K562 (cell line): Measurements from ENCODE around the gene SERPINH1. TPM values are rescaled to one million over a fixed set of nuclear protein-coding genes. Genes with fewer than 3 reads are reported as not detected.

Source experiments
- CBX1 ChIP-seq: sonication (generic); IDR thresholded peaks from 2 replicates; pipeline ENCODE4 v1.6.1; 2016; ENCODE audit warnings: antibody characterized with exemption, low read depth, mild to moderate bottlenecking
- CHD4 ChIP-seq: fragments of 200-600 bp; sonication (generic); IDR thresholded peaks from 3 replicates; pipeline ENCODE4 v1.6.1; 2012; ENCODE audit warnings: low read depth, mild to moderate bottlenecking, mixed read lengths, low read length, inconsistent platforms; ENCODE audit not compliant: insufficient read depth, insufficient replicate concordance, poor library complexity, severe bottlenecking
- CREB1 ChIP-seq, 2 experiments: sonication (generic) in 1 of 2; formaldehyde crosslinking in 1 of 2; IDR thresholded peaks; 2 replicates each; pipeline versions ENCODE4 v1.6.1 to v1.8.0; 2012 to 2022; ENCODE audit warnings: inconsistent platforms in 1 of 2, mild to moderate bottlenecking in 1 of 2, missing genetic modification reagents in 1 of 2, moderate library complexity in 1 of 2
- ELF1 ChIP-seq: fragments of 200-800 bp; sonication (Bioruptor generic); IDR thresholded peaks from 2 replicates; pipeline ENCODE4 v1.6.1; 2016; ENCODE audit warnings: missing genetic modification characterization, missing compliant biosample characterization
- HNRNPH1 ChIP-seq: fragments of 200-400 bp; formaldehyde crosslinking; optimal IDR thresholded peaks from 2 replicates; pipeline ENCODE3; 2017; ENCODE audit warnings: low read depth, mild to moderate bottlenecking, low read length, moderate library complexity
- LCOR ChIP-seq: sonication (generic); formaldehyde crosslinking; IDR thresholded peaks from 2 replicates; pipeline ENCODE4 v1.8.0; 2022; ENCODE audit warnings: mild to moderate bottlenecking, missing genetic modification reagents
- PTBP1 ChIP-seq: fragments of 200-400 bp; formaldehyde crosslinking; IDR thresholded peaks from 2 replicates; pipeline ENCODE4 v1.6.1; 2017; ENCODE audit warnings: low read depth, low read length
- RBFOX2 ChIP-seq: fragments of 200-400 bp; formaldehyde crosslinking; IDR thresholded peaks from 2 replicates; pipeline ENCODE4 v1.6.1; 2017; ENCODE audit warnings: low read depth, mild to moderate bottlenecking, low read length, moderate library complexity
- RBM14 ChIP-seq: fragments of 200-400 bp; formaldehyde crosslinking; IDR thresholded peaks from 2 replicates; pipeline ENCODE4 v1.6.1; 2018; ENCODE audit warnings: low read depth, mild to moderate bottlenecking, low read length, moderate library complexity, borderline replicate concordance; ENCODE audit not compliant: insufficient read depth
- RCOR1 ChIP-seq, 2 experiments: IDR thresholded peaks; 2 replicates each; pipeline ENCODE4 v1.6.1; 2012; ENCODE audit warnings: low read depth in 2 of 2, low read length in 2 of 2, borderline replicate concordance in 1 of 2, improper control_type of control experiment in 1 of 2
- SMARCA5 ChIP-seq: fragments of 450-650 bp; IDR thresholded peaks from 2 replicates; pipeline ENCODE4 v1.6.1; 2016
- SMC3 ChIP-seq: conservative IDR thresholded peaks from 2 replicates; pipeline ENCODE4 v1.6.1; 2011; ENCODE audit warnings: low read depth, low read length, improper control_type of control experiment; ENCODE audit not compliant: insufficient read depth
- SOX6 ChIP-seq: fragments of 450-650 bp; IDR thresholded peaks from 2 replicates; pipeline ENCODE4 v1.6.1; 2014; ENCODE audit warnings: mild to moderate bottlenecking
- STAT5A ChIP-seq: IDR thresholded peaks from 2 replicates; pipeline ENCODE4 v1.6.1; 2012; ENCODE audit warnings: low read length, inconsistent platforms, borderline replicate concordance
- TFAM ChIP-seq: fragments of 250-450 bp; sonication (Bioruptor Pico); conservative IDR thresholded peaks from 2 replicates; pipeline ENCODE4 v1.5.0; 2021; ENCODE audit warnings: mild to moderate bottlenecking, moderate library complexity
- ZFX ChIP-seq: sonication (generic); formaldehyde crosslinking; IDR thresholded peaks from 2 replicates; pipeline ENCODE4 v1.8.0; 2022; ENCODE audit warnings: mild to moderate bottlenecking, missing genetic modification reagents, moderate library complexity
- ZNF124 ChIP-seq: sonication (generic); formaldehyde crosslinking; IDR thresholded peaks from 2 replicates; pipeline ENCODE4 v1.8.1; 2022; ENCODE audit warnings: missing genetic modification reagents
- ZNF23 ChIP-seq: fragments of 250-450 bp; sonication (Bioruptor Pico); IDR thresholded peaks from 2 replicates; pipeline ENCODE4 v1.4.0; 2020; ENCODE audit warnings: mild to moderate bottlenecking
- ZNF263 ChIP-seq: sonication (generic); formaldehyde crosslinking; IDR thresholded peaks from 2 replicates; pipeline ENCODE4 v1.8.0; 2022; ENCODE audit warnings: mild to moderate bottlenecking, missing genetic modification reagents, borderline replicate concordance
- ZNF274 ChIP-seq: IDR thresholded peaks from 2 replicates; pipeline ENCODE4 v1.6.1; 2011; ENCODE audit warnings: low read depth, mild to moderate bottlenecking, low read length, moderate library complexity, borderline replicate concordance
- polyA plus RNA-seq, 8 experiments: library from polyadenylated mRNA; depleted of rRNA in 4 of 8; stranded (reverse) in 5 of 8; unstranded in 3 of 8; fragments of >200 nt; fragmentation: Nextera tagmentation in 2 of 8; fragmentation: Illumina TruSeq in 1 of 8; extraction: Ambion mirVana in 2 of 8; extraction: Trizol in 1 of 8; gene quantifications; 2 replicates each; pipeline versions ENCODE4 v1.2.1 to v1.2.3, GENCODE V29; 2011 to 2014; ENCODE audit warnings: inconsistent platforms in 1 of 8, missing spikeins in 1 of 8
- total RNA-seq, 7 experiments: library from RNA; depleted of rRNA in 6 of 7; stranded (reverse); fragments of >200 nt in 6 of 7; fragmentation: Illumina TruSeq in 2 of 7; extraction: Trizol in 2 of 7; gene quantifications; 2 replicates each; pipeline versions ENCODE4 v1.2.1 to v1.2.3, GENCODE V29; 2011 to 2021; ENCODE audit warnings: low replicate concordance in 1 of 7
- TF ChIP-seq, protein P1 (sequence below): fragments of 250-450 bp; sonication (Bioruptor Pico); IDR thresholded peaks from 2 replicates; pipeline ENCODE4 v1.4.0; 2020; ENCODE audit warnings: mild to moderate bottlenecking, moderate library complexity, borderline replicate concordance

Gene SERPINH1
- total and polyA plus RNA-seq, 9 of the 15 experiments (the other 6 are each of a cell fraction or from before 2014, with no cell fraction given) = 2.8 to 106 (median 67.9) TPM

- TF ChIP-seq TFAM (CRISPR knock-in tag) (no peak), ZFX (CRISPR knock-in tag) (no peak), ZNF124 (no peak), ELF1 (tag) (no peak), ZNF23 (CRISPR knock-in tag) (no peak), RBFOX2 (no peak), SMARCA5 (peak; percentile 92; the same call in 1 of the 2 replicates), STAT5A (no peak), CHD4 (peak; percentile 68), LCOR (CRISPR knock-in tag) (0 out of 2 replicates have a peak, but pooled peaks have one; percentile 52), SOX6 (no peak), CBX1 (peak; percentile 80; the same call in 1 of the 2 replicates), ZNF274 (no peak), CREB1 (IDR thresholded peaks at IDR 0.05) (no peak), CREB1 (CRISPR knock-in tag; IDR thresholded peaks at IDR 0.05) (0 out of 2 replicates have a peak, but pooled peaks have one; percentile 5), PTBP1 (0 out of 2 replicates have a peak, but pooled peaks have one; percentile 38), SMC3 (no peak), HNRNPH1 (no peak), ZNF263 (CRISPR knock-in tag) (peak; percentile 72), RCOR1 (IDR thresholded peaks at IDR 0.05; ENCODE audit: borderline replicate concordance in 1 of 2, low read depth in 2 of 2, low read length in 2 of 2) (peak in 1 of 2 experiments; percentile 71; a peak in 1 of 4 replicates), RBM14 (no peak)
- TF ChIP-seq, protein P1, sequence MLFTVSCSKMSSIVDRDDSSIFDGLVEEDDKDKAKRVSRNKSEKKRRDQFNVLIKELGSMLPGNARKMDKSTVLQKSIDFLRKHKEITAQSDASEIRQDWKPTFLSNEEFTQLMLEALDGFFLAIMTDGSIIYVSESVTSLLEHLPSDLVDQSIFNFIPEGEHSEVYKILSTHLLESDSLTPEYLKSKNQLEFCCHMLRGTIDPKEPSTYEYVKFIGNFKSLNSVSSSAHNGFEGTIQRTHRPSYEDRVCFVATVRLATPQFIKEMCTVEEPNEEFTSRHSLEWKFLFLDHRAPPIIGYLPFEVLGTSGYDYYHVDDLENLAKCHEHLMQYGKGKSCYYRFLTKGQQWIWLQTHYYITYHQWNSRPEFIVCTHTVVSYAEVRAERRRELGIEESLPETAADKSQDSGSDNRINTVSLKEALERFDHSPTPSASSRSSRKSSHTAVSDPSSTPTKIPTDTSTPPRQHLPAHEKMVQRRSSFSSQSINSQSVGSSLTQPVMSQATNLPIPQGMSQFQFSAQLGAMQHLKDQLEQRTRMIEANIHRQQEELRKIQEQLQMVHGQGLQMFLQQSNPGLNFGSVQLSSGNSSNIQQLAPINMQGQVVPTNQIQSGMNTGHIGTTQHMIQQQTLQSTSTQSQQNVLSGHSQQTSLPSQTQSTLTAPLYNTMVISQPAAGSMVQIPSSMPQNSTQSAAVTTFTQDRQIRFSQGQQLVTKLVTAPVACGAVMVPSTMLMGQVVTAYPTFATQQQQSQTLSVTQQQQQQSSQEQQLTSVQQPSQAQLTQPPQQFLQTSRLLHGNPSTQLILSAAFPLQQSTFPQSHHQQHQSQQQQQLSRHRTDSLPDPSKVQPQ (CRISPR knock-in tag) = no peak
Observed at GRCh38 chr11:75553889-75554257, 8.2 kb upstream of the SERPINH1 start (continued).
